Endodermal cell (in vitro differentiated cells): ENCODE measurements around the gene TRRAP. TPM values are rescaled to one million over a fixed set of nuclear protein-coding genes. Genes with fewer than 3 reads are reported as not detected.

Source experiments
- DNase-seq: peaks from one replicate; pipeline ENCODE4 v3.0.0-alpha.2; 2017
- H3K27ac ChIP-seq: 2 replicates; pipeline ENCODE4 v1.5.1; 2013; ENCODE audit warnings: mild to moderate bottlenecking, low read depth, low read length, moderate library complexity
- H3K27me3 ChIP-seq: 2 replicates; pipeline ENCODE4 v1.6.1; 2013; ENCODE audit warnings: mild to moderate bottlenecking, low read length, moderate library complexity; ENCODE audit not compliant: insufficient read depth, control insufficient read depth, poor library complexity, severe bottlenecking
- H3K36me3 ChIP-seq: 2 replicates; pipeline ENCODE4 v1.7.0; 2013; ENCODE audit warnings: mild to moderate bottlenecking, low read length, moderate library complexity; ENCODE audit not compliant: control insufficient read depth, insufficient read depth
- H3K4me1 ChIP-seq: one replicate; pipeline ENCODE4 v1.7.0; 2013; ENCODE audit warnings: low read length; ENCODE audit not compliant: control insufficient read depth, insufficient read depth
- H3K4me3 ChIP-seq: 2 replicates; pipeline ENCODE4 v1.5.1; 2013; ENCODE audit warnings: mild to moderate bottlenecking, low read length, moderate library complexity
- H3K9ac ChIP-seq: 2 replicates; pipeline ENCODE4 v1.6.1; 2013; ENCODE audit warnings: mild to moderate bottlenecking, low read length, moderate library complexity; ENCODE audit not compliant: poor library complexity, severe bottlenecking; ENCODE audit errors: extremely low read depth
- H3K9me3 ChIP-seq: 2 replicates; pipeline ENCODE4 v1.6.1; 2013; ENCODE audit warnings: mild to moderate bottlenecking, low read length, moderate library complexity; ENCODE audit not compliant: control insufficient read depth
- H3K27ac Mint-ChIP-seq: 2 replicates; pipeline ENCODE4 v1.8.0; 2020; ENCODE audit warnings: mixed read lengths
- H3K27me3 Mint-ChIP-seq: 2 replicates; pipeline ENCODE4 v1.8.0; 2021; ENCODE audit warnings: mild to moderate bottlenecking, mixed read lengths; ENCODE audit not compliant: insufficient read depth
- H3K36me3 Mint-ChIP-seq: 2 replicates; pipeline ENCODE4 v1.8.0; 2020; ENCODE audit warnings: low read depth, mixed read lengths
- H3K4me1 Mint-ChIP-seq: 2 replicates; pipeline ENCODE4 v1.8.0; 2020; ENCODE audit warnings: mixed read lengths
- H3K4me3 Mint-ChIP-seq: 2 replicates; pipeline ENCODE4 v1.8.0; 2020; ENCODE audit warnings: mild to moderate bottlenecking, moderate library complexity, mixed read lengths
- H3K9me3 Mint-ChIP-seq: 2 replicates; pipeline ENCODE4 v1.8.0; 2020; ENCODE audit warnings: mild to moderate bottlenecking, mixed read lengths
- WGBS, 2 experiments: methylation state at CpG; one replicate each; pipeline versions ENCODE4 v1.1.5 to v1.1.7; 2013; ENCODE audit warnings: missing lambda C conversion rate in 2 of 2, mixed read lengths in 1 of 2; ENCODE audit not compliant: insufficient coverage in 1 of 2, insufficient read length in 1 of 2; 5-methylcytosine and 5-hydroxymethylcytosine counted together
- total RNA-seq, 2 donors: library from RNA; stranded (reverse); fragmentation: NEBNext Ultra II Directional in 1 of 2; extraction: Animal tissue kit (Norgen Biotek cat#: 25700) in 1 of 2; gene quantifications; 2 replicates in 1 of 2; 3 replicates in 1 of 2; pipeline ENCODE4 v1.2.1, GENCODE V29; 2021
- TF ChIP-seq, protein P1 (sequence below): fragments of 200-600 bp; sonication (generic); conservative IDR thresholded peaks from 2 replicates; pipeline ENCODE4 v1.5.0; 2021; ENCODE audit warnings: antibody characterized with exemption, mild to moderate bottlenecking

The TRRAP gene
- total RNA-seq, 2 donors from 2014 or later, result 64.3 to 68.8 TPM

GRCh38 chr7:99037327-99037940 is 159.1 kb downstream of the TRRAP start:
- Mint-ChIP-seq H3K27ac (no peak overlapping the region), H3K4me3 (no peak overlapping the region), H3K9me3 (no peaks in the 10 kb centered on the region), H3K36me3 (peaks cover 87% of the 10 kb centered on the region), H3K4me1 (peaks cover 2% of the 10 kb centered on the region), H3K27me3 (no peaks in the 10 kb centered on the region)
- 94% methylated on average over 10 to 16 of the region's 16 CpGs for WGBS, 2 experiments
- Histone ChIP-seq H3K27me3 (no peaks in the 10 kb centered on the region), H3K9ac (no peak overlapping the region), H3K36me3 (peaks cover 88% of the 10 kb centered on the region), H3K9me3 (no peaks in the 10 kb centered on the region), H3K27ac (no peak overlapping the region), H3K4me3 (no peak overlapping the region), H3K4me1 (no peaks in the 10 kb centered on the region)
- DNase-seq, result no peak
- TF ChIP-seq, protein P1, sequence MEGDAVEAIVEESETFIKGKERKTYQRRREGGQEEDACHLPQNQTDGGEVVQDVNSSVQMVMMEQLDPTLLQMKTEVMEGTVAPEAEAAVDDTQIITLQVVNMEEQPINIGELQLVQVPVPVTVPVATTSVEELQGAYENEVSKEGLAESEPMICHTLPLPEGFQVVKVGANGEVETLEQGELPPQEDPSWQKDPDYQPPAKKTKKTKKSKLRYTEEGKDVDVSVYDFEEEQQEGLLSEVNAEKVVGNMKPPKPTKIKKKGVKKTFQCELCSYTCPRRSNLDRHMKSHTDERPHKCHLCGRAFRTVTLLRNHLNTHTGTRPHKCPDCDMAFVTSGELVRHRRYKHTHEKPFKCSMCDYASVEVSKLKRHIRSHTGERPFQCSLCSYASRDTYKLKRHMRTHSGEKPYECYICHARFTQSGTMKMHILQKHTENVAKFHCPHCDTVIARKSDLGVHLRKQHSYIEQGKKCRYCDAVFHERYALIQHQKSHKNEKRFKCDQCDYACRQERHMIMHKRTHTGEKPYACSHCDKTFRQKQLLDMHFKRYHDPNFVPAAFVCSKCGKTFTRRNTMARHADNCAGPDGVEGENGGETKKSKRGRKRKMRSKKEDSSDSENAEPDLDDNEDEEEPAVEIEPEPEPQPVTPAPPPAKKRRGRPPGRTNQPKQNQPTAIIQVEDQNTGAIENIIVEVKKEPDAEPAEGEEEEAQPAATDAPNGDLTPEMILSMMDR, result no peak

GRCh38 chr7:99038086-99038855 is 159.9 kb downstream of the TRRAP start:
- Mint-ChIP-seq H3K9me3 (no peaks in the 10 kb centered on the region), H3K27ac (no peak overlapping the region), H3K4me1 (peaks cover 2% of the 10 kb centered on the region), H3K27me3 (no peaks in the 10 kb centered on the region), H3K36me3 (peaks cover 83% of the 10 kb centered on the region), H3K4me3 (no peak overlapping the region)
- Histone ChIP-seq H3K4me1 (no peaks in the 10 kb centered on the region), H3K4me3 (no peak overlapping the region), H3K9me3 (no peaks in the 10 kb centered on the region), H3K9ac (no peak overlapping the region), H3K36me3 (peaks cover 89% of the 10 kb centered on the region), H3K27ac (no peak overlapping the region), H3K27me3 (no peaks in the 10 kb centered on the region)
- no peak for DNase-seq
- WGBS, 2 experiments, result 96 to 97% methylated on average over 23 to 25 of the region's 25 CpGs
- TF ChIP-seq, protein P1, result no peak

DNA sequence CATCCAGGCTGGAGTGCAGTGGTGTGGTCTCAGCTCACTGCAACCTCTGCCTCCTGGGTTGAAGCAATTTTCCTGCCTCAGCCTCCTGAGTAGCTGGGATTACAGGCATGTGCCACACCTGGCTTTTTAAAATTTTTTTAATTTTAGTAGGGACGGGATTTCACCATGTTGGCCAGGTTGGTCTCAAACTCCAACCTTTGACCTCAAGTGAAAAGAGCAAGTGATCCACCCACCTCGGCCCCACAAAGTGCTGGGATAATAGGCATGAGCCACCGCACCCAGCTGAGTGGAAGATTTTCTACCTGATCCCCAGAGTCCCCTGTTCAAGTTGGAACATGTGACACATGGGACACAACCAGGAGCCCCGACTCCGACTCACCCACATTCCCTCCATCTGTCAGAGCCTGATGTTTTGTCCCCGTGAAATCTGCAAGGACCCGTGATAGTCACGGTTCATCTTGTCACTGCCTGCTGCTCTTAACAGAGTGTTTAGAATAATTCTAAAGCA is 161.1 kb downstream of the TRRAP start:
- Histone ChIP-seq H3K9me3 (no peaks in the 10 kb centered on the region), H3K36me3 (peaks cover 90% of the 10 kb centered on the region), H3K4me1 (no peaks in the 10 kb centered on the region), H3K4me3 (no peak overlapping the region), H3K27ac (no peak overlapping the region), H3K9ac (no peak overlapping the region), H3K27me3 (no peaks in the 10 kb centered on the region)
- DNase-seq, result no peak
- TF ChIP-seq, protein P1, result no peak
- no peak overlapping the region for H3K4me3 Mint-ChIP-seq
- H3K27me3 Mint-ChIP-seq, result no peaks in the 10 kb centered on the region
- H3K27ac Mint-ChIP-seq, result peak overlapping the region; percentile 52
- no peaks in the 10 kb centered on the region for H3K9me3 Mint-ChIP-seq
- peaks cover 79% of the 10 kb centered on the region for H3K36me3 Mint-ChIP-seq
- WGBS, 2 experiments, result 95 to 97% methylated on average over 4 to 8 of the region's 8 CpGs
- H3K4me1 Mint-ChIP-seq, result peaks cover 2% of the 10 kb centered on the region
